Stimulated activated CD4-positive, alpha-beta T cell treated with anti-CD3 and anti-CD28 coated beads, Interleukin-2, amount 100 ng/mL, for 24 hours (primary cell): ENCODE measurements around the gene SPG21.

ENCODE experiments used
- DNase-seq, 2 donors: peaks; one replicate each; pipeline ENCODE4 v3.0.0-alpha.2; 2020

Gene SPG21

DNA sequence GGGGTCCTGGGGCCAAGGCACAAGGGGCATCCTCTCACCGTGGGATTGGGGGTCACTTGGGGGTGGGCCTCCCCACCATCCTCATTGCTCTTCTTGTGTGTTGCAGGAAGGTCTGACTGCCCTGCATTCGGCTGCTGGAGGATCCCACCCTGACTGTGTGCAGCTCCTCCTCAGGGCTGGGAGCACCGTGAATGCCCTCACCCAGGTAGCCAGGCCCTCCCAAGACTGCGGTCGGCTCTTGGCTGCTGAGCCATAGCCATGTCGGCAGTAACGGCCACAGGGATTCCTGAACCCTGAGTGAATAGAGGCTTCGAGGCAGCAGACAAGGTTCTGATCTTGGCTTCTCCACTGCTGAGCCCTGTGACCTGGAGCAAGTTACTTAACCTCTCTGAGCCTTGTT, 58.3 kb downstream of the SPG21 start:
- no peak for DNase-seq

DNA sequence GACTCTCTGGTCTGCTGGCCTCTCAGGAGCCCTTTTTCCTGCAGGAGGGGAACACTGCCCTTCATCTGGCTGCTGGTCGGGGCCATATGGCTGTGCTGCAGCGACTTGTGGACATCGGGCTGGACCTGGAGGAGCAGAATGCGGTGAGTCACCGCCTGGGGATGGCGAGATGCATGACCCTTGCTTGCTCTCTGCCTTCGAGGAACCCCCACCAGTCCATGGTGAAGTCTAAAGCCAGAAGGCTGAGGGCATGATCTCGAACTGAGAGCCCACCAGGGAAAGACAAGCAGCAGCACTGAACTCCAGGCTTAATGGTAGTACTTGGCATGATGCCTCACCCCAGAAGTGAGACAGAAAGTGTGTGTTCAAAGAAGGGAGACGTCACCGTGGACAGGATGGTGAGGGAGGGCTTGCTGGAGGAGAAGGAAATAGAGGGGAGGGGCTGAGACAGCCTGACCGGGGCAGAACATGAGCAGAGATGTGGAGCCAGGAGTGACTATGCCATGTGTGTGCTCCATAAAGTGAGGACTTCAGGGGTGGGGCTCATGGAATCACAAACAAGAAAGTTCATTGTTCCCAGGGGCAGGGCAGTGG, 58.8 kb downstream of the SPG21 start:
- no peak for DNase-seq

DNA sequence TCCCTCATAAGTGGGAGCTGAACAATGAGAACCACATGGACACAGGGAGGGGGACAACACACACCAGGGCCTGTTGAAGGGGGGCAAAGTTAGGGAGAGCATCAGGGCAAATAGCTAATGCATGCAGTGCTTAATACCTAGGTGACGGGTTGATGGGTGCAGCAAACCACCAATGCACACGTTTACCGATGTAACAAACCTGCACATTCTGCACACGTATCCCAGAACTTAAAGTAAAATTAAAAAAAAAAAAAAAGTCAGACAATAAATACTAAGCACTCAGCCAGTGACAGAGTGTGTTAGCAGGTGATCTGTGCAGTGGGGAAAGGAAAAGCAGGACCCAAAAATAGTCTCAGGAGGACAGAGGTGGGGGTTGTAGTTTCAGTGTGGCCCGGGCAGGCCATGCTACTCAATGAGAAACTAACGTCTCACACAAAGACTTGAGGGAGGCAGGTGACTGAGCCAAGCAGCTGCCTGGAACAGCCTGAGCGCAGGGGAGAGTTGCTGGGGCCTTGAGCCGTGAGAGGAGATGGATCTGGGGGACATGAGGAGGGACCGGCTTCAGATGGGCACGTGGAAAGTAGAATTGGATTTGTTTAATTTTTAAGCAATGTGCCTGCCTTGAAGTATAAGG, 59.6 kb downstream of the SPG21 start:
- DNase-seq = no peak

DNA sequence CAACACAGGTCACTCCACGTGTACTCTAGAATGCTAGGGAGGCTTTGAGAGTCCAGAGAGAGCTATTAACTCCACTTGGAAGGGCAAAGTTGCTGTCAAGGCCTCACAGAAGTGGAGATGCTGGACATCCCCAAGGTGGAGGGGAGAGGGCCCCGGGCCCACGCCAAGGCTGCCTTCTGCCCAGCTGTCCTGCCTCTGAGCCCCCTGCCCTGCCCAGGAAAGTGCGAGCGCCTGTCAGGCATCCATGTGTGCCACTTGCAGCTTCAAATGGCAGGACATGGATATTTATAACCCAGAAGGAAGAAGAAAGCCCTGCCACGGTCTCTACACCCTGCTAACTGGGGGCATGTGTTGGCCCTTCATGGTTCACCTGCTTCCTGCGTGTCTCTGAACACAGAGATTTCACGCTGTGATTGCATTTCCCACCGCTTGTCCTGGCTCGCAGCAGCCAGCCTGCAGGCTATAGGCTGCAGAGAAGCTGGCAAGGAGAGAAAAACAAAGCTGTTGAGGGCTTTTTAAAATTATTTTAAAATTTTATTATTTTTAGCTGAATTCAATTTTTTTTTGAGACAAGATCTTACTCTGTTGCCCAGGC, 61.0 kb downstream of the SPG21 start:
- no peak for DNase-seq

DNA sequence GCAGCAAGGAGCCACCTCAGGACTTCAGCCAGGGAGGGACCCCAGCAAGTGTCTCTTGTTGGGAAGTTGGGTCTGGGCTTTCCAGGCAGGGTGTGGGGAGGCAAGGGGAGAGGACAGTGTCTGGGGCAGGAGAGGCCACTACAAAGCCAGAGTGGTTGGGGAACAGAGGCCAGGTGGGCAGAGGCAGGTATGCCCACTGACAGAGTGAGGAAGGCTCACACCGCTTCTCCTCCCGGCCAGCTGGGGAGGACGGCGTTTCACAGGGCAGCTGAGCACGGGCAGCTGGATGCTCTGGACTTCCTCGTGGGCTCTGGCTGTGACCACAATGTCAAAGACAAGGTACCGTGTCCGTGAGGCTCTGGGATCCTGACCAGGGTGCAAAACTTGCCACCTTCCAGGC, 63.1 kb downstream of the SPG21 start:
- DNase-seq = no peak

DNA sequence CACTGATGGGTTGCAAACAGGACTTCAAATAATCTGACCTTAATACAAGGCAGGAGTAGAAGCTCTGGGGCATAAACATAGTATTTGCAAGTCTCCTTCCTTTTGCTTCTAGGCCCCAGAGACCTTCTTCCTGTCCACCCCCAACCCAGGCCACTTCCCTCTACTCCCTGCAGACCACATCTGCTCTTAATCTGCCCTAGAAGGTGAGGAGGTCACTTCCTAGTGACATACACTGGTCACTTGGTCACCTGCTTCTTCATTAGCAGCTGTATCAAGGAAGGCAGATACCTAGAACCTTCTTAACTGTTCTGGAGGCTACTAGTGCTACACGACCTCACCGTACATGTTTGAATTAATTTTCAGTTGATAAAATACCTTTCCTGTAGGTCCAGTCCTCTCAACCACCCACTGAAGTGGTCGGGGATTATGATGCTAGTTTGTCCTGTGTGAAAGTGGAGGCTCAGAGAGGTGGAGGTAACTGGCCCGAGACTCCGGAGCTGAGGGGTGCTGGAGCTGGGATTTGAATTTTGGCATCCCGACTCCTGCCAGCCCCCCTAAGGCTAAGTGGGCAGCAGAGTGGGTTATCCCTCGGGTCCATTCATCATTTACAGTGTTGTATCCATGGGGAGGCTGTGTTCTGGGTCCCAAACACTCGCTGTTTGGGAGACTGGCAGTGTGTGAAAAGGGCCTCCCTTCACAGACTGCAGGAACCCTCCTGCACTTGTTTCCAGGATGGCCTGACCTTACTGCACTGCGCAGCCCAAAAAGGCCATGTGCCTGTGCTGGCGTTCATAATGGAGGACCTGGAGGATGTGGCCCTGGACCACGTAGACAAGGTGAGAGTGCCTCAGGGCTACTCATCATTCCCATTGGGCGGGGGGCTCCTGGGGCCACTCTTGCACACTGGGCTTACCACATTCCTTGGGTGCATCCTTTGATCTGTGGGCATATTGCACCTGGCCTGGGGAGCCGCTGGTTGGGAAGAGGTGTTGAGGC, 64.1 kb downstream of the SPG21 start:
- no peak for DNase-seq

DNA sequence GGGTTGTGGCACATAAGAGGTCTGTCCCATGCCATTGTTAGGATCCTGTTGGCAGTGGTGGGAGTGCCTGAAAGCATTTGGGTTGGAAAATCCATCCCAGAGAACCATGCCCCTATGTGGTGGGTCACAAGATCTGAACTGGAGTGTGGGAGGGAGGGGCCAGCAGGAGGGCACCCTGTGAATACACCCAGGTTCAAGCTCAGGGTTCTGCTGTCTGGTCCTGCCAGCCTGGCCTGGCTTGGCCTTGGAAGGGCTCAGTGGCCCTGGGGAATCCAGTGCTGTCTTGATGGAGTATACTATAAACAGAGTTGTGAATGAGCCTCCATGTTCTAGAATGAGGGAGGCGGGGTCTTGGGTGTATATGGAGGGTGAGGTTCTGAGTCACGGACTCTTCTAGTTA, 66.2 kb downstream of the SPG21 start:
- DNase-seq = no peak

DNA sequence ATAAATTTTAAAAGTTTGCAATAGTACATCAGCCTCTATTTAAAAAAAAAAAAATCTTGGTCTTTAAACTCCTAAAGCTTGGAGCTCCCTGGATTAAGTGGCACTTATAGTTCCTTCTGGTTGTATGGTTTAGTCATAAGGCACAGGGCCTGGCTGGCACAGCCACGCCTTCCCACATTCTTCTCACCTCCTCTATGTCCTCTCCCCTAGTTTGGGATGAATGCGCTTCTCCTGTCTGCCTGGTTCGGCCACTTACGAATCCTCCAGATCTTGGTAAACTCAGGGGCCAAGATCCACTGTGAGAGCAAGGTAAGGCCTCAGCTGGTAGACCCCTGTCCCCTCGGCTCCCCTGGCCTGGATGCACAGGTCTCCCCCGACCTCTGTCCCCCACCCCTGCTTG, 68.0 kb downstream of the SPG21 start:
- no peak for DNase-seq

DNA sequence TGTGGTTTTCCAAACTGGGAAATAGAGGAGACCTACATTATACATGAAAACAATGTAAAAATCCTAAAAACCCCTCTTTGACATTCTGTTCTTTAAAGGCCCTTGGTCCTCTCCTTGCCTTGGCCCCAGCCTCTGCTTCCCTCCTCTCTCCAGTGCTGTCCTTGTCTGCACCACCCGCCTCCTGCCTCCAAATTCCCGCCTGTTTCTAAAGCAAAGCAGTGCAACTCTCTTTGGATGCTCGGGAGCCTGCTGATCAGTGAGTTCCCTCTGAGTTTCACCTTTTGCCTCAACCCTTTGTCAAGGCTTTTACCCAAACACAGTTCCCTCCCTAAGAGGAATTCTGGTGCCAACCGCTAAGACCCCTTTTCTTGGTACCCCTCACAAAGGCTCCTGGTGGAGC, 70.0 kb downstream of the SPG21 start:
- DNase-seq = no peak

DNA sequence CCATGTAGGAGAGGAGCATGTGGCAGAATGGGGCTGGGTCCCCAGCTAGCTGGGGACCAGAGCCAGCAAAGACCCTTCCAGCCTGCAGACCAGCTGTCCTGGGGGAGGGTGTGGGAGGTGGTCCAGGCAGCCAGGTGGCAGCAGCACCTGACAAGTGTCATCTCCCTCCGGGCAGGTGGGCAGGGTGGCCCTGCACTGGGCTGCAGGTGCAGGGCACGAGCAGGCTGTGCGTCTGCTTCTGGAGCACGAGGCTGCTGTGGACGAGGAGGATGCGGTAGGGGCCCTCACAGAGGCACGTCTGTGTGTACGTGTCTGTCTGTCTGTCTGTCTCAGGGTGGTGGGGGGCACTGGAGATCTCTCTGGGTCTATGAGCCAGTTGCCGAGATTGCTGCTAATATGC, 72.5 kb downstream of the SPG21 start:
- no peak for DNase-seq

DNA sequence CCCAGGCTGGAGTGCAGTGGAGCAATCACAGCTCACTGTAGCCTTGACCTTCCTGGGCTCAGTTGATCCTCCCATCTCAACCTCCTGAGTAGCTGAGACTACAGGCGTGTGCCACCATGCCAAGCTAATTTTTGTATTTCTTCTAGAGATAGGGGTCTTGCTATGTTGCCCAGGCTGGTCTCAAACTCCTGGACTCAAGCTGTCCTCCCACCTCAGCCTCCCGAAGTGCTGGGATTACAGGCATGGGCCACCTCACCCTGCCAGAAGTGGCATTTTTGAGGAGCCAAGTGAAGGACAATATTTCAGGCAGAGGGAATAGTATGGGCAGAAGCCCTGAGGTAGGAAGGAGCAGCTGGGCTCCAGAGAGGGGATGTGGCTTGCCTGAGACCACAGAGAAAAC, 73.3 kb downstream of the SPG21 start:
- no peak for DNase-seq

DNA sequence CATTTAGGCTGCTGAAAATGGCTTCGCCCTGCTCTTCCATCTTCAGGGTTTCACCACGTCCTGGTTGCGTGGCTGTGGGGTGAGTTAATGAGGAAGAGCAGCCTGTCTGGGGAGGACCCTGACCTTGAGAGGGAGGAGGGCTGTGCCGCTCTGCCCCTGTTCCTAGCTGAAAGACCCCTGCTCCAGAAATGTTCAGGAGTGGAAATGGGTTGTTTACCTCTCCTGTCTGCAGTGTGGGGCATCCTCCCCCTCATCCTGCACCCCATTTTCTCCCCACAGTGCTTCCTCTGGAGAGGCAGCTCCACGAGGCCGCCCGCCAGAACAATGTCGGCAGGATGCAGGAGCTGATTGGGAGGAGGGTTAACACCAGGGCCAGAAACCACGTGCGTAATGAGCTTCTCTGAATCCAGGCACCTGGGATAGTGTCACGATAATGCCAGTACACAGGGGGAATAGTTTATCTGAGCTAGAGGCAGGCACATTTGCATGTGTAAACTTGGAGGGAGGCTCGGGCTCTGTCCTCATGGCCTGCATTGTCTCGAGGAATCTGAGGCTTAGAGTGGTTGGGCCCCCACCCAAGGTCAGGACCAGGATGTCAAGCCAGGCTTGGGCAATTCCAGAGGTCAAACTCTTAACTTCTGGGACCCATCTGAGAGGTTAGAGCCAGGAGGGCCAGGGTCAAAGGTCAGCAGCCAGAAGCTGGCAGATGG, 74.0 kb downstream of the SPG21 start:
- DNase-seq = no peak
